H1 (cell line): ENCODE measurements around the gene PRTN3. TPM values are rescaled to one million over a fixed set of nuclear protein-coding genes. Genes with fewer than 3 reads are reported as not detected.

Experiments
- CTCF ChIA-PET: fragments of 300-600 bp; sonication (Branson Sonifier 250); formaldehyde crosslinking; loops from one replicate; lab custom pipeline; 2021; ENCODE audit not compliant: partially characterized antibody; lab: Charles Lee
- POLR2A ChIA-PET: fragments of 300-600 bp; sonication (Branson Sonifier 250); formaldehyde crosslinking; loops from one replicate; lab custom pipeline; 2021; ENCODE audit warnings: inconsistent platforms; ENCODE audit not compliant: partially characterized antibody; lab: Charles Lee
- DNase-seq, 2 experiments: peaks; one replicate each; pipeline versions ENCODE4 v3.0.0 to v3.0.0-alpha.2; 2010 to 2022; ENCODE audit warnings: low spot score in 2 of 2, low read depth in 1 of 2, mixed read lengths in 1 of 2
- FAIRE-seq: peaks from 2 replicates; lab custom pipeline; 2011; peaks lifted over from hg19 to GRCh38; lab: Jason Lieb, UNC
- H2AFZ ChIP-seq: 2 replicates; pipeline ENCODE4 v1.8.1; 2012; ENCODE audit warnings: low read length, inconsistent platforms
- H2AK5ac ChIP-seq: 2 replicates; pipeline ENCODE4 v1.6.1; 2013; ENCODE audit warnings: low read depth, low read length
- H2BK120ac ChIP-seq: replicated peaks from 2 replicates; pipeline ENCODE3; 2013; ENCODE audit warnings: low read depth, low read length, inconsistent platforms
- H2BK12ac ChIP-seq: 2 replicates; pipeline ENCODE4 v1.6.1; 2013; ENCODE audit warnings: low read depth, low read length
- H2BK15ac ChIP-seq: 2 replicates; pipeline ENCODE4 v1.6.1; 2013; ENCODE audit warnings: low read length
- H2BK20ac ChIP-seq: 2 replicates; pipeline ENCODE4 v1.6.1; 2013; ENCODE audit warnings: low read length
- H2BK5ac ChIP-seq: 2 replicates; pipeline ENCODE4 v1.6.1; 2013; ENCODE audit warnings: low read depth, low read length
- H3K14ac ChIP-seq: 2 replicates; pipeline ENCODE4 v1.6.1; 2013; ENCODE audit warnings: inconsistent platforms; ENCODE audit not compliant: insufficient read length
- H3K18ac ChIP-seq: 2 replicates; pipeline ENCODE4 v1.6.1; 2013; ENCODE audit warnings: low read length; ENCODE audit errors: extremely low read depth
- H3K23ac ChIP-seq: 2 replicates; pipeline ENCODE4 v1.6.1; 2013; ENCODE audit warnings: inconsistent platforms; ENCODE audit not compliant: insufficient read length
- H3K23me2 ChIP-seq: 2 replicates; pipeline ENCODE4 v1.6.1; 2013; ENCODE audit warnings: low read depth, low read length
- H3K27ac ChIP-seq: 2 replicates; pipeline ENCODE4 v1.6.1; 2011; ENCODE audit warnings: low read depth, low read length, inconsistent platforms
- H3K27me3 ChIP-seq, 4 experiments: replicated peaks in 1 of 4; 1 replicate in 1 of 4; 2 replicates in 3 of 4; pipeline versions ENCODE4 v1.6.1 to v1.8.1; 2011 to 2013; ENCODE audit warnings: low read length in 3 of 4, mild to moderate bottlenecking in 3 of 4, inconsistent platforms in 2 of 4, mixed read lengths in 2 of 4, moderate library complexity in 1 of 4; ENCODE audit not compliant: control insufficient read depth in 3 of 4, insufficient read depth in 3 of 4; ENCODE audit errors: extremely low read depth in 1 of 4
- H3K36me3 ChIP-seq, 4 experiments: 2 replicates each; pipeline versions ENCODE4 v1.6.1 to v1.8.1; 2011 to 2013; ENCODE audit warnings: mild to moderate bottlenecking in 4 of 4, low read length in 3 of 4, moderate library complexity in 2 of 4, control low read depth in 1 of 4, inconsistent platforms in 1 of 4; ENCODE audit not compliant: insufficient read depth in 4 of 4, control insufficient read depth in 2 of 4
- H3K4ac ChIP-seq: replicated peaks from 2 replicates; pipeline ENCODE3; 2013; ENCODE audit warnings: low read length, low read depth, mixed read lengths, inconsistent platforms; ENCODE audit not compliant: insufficient read length
- H3K4me1 ChIP-seq, 4 experiments: replicated peaks in 1 of 4; 1 replicate in 1 of 4; 2 replicates in 3 of 4; pipeline versions ENCODE4 v1.6.1 to v1.8.1; 2011 to 2013; ENCODE audit warnings: low read length in 3 of 4, inconsistent platforms in 2 of 4, mixed read lengths in 1 of 4; ENCODE audit not compliant: insufficient read depth in 4 of 4, control insufficient read depth in 3 of 4
- H3K4me2 ChIP-seq, 2 experiments: 2 replicates each; pipeline versions ENCODE4 v1.6.1 to v1.8.1; 2011 to 2013; ENCODE audit warnings: low read depth in 2 of 2, low read length in 2 of 2, control low read depth in 1 of 2, inconsistent platforms in 1 of 2, mild to moderate bottlenecking in 1 of 2; ENCODE audit not compliant: insufficient read depth in 1 of 2
- H3K4me3 ChIP-seq, 4 experiments: fragments of 200-600, 300-600 bp in 1 of 4; sonication (generic), shearing (Covaris generic), sonication (Bioruptor Twin) in 1 of 4; 2 replicates each; pipeline versions ENCODE4 v1.5.1 to v1.8.1; 2011 to 2016; ENCODE audit warnings: low read length in 4 of 4, low read depth in 3 of 4, control low read depth in 2 of 4, inconsistent platforms in 2 of 4, mild to moderate bottlenecking in 2 of 4, mixed read lengths in 1 of 4, moderate library complexity in 1 of 4; ENCODE audit not compliant: insufficient read depth in 2 of 4; ENCODE audit errors: extremely low read depth in 1 of 4
- H3K56ac ChIP-seq: replicated peaks from 2 replicates; pipeline ENCODE3; 2013; ENCODE audit warnings: low read depth, mild to moderate bottlenecking, mixed read lengths, low read length, inconsistent platforms; ENCODE audit not compliant: insufficient read length
- H3K79me1 ChIP-seq: 2 replicates; pipeline ENCODE4 v1.6.1; 2013; ENCODE audit warnings: low read depth, low read length, control low read depth
- H3K79me2 ChIP-seq, 2 experiments: 2 replicates each; pipeline versions ENCODE4 v1.6.1 to v1.8.1; 2012 to 2013; ENCODE audit warnings: low read length in 2 of 2, mild to moderate bottlenecking in 2 of 2, inconsistent platforms in 1 of 2; ENCODE audit not compliant: insufficient read depth in 2 of 2, control insufficient read depth in 1 of 2
- H3K9ac ChIP-seq, 4 experiments: replicated peaks in 1 of 4; 1 replicate in 1 of 4; 2 replicates in 3 of 4; pipeline versions ENCODE4 v1.6.1 to v1.8.1; 2011 to 2013; ENCODE audit warnings: low read depth in 3 of 4, low read length in 3 of 4, control low read depth in 2 of 4, mild to moderate bottlenecking in 2 of 4, moderate library complexity in 2 of 4, inconsistent platforms in 1 of 4; ENCODE audit errors: extremely low read depth in 1 of 4
- H3K9me3 ChIP-seq, 2 experiments: 2 replicates each; pipeline versions ENCODE4 v1.6.1 to v1.8.1; 2012 to 2013; ENCODE audit warnings: mild to moderate bottlenecking in 2 of 2, moderate library complexity in 2 of 2, control low read depth in 1 of 2, inconsistent platforms in 1 of 2, low read depth in 1 of 2, low read length in 1 of 2, mixed read lengths in 1 of 2; ENCODE audit not compliant: insufficient read depth in 2 of 2
- H4K20me1 ChIP-seq, 2 experiments: replicated peaks in 1 of 2; 2 replicates each; pipeline versions ENCODE3 to v1.8.1; 2011 to 2013; ENCODE audit warnings: inconsistent platforms in 2 of 2, low read length in 2 of 2, mild to moderate bottlenecking in 1 of 2; ENCODE audit not compliant: insufficient read depth in 2 of 2, control insufficient read depth in 1 of 2
- H4K5ac ChIP-seq: 2 replicates; pipeline ENCODE4 v1.6.1; 2013; ENCODE audit warnings: low read length, low read depth, mixed read lengths, inconsistent platforms; ENCODE audit not compliant: insufficient read length
- H4K8ac ChIP-seq: 2 replicates; pipeline ENCODE4 v1.8.0; 2013; ENCODE audit warnings: mild to moderate bottlenecking, moderate library complexity, low read length, inconsistent platforms; ENCODE audit not compliant: insufficient read depth; ENCODE audit errors: extremely low read depth
- H4K91ac ChIP-seq: replicated peaks from 2 replicates; pipeline ENCODE3; 2013; ENCODE audit warnings: low read length, mixed read lengths, inconsistent platforms; ENCODE audit not compliant: insufficient read length
- ASH2L ChIP-seq: fragments of 200-600, 300-600 bp; sonication (generic); IDR thresholded peaks from one replicate; pipeline ENCODE4 v1.7.1; 2017; ENCODE audit warnings: low read length
- CREB1 ChIP-seq: IDR thresholded peaks from 2 replicates; pipeline ENCODE4 v1.6.1; 2012; ENCODE audit warnings: inconsistent platforms
- EP300 ChIP-seq, 2 experiments: IDR thresholded peaks; 1 replicate in 1 of 2; 2 replicates in 1 of 2; pipeline ENCODE4 v1.6.1; 2011 to 2012; ENCODE audit warnings: low read depth in 2 of 2, low read length in 2 of 2, mild to moderate bottlenecking in 2 of 2, borderline replicate concordance in 1 of 2, inconsistent platforms in 1 of 2, moderate library complexity in 1 of 2
- GABPA ChIP-seq: IDR thresholded peaks from 2 replicates; pipeline ENCODE4 v1.6.1; 2011; ENCODE audit warnings: mild to moderate bottlenecking, low read length, moderate library complexity, borderline replicate concordance; ENCODE audit not compliant: insufficient read depth
- KDM4A ChIP-seq: IDR thresholded peaks from one replicate; pipeline ENCODE4 v1.7.1; 2012; ENCODE audit warnings: low read depth, mild to moderate bottlenecking, moderate library complexity, low read length, inconsistent platforms; ENCODE audit not compliant: severe bottlenecking
- SAP30 ChIP-seq: fragments of 300-600 bp; sonication (generic); IDR thresholded peaks from 2 replicates; pipeline ENCODE4 v1.7.1; 2012; ENCODE audit warnings: low read length, moderate library complexity, mild to moderate bottlenecking, inconsistent platforms; ENCODE audit not compliant: insufficient read depth, insufficient replicate concordance
- SUZ12 ChIP-seq: fragments of 200-600 bp; sonication (generic); IDR thresholded peaks from 2 replicates; pipeline ENCODE4 v1.6.1; 2012; ENCODE audit warnings: mild to moderate bottlenecking, inconsistent platforms, low read length, moderate library complexity, mixed read lengths
- WGBS, 2 experiments: shearing (Covaris generic) in 1 of 2; methylation state at CpG; one replicate each; pipeline versions ENCODE4 v1.1.6 to v1.1.7; 2013 to 2015; ENCODE audit warnings: low lambda C conversion rate in 2 of 2, mixed read lengths in 2 of 2, inconsistent platforms in 1 of 2, low coverage in 1 of 2, missing lambda C conversion rate in 1 of 2; ENCODE audit not compliant: insufficient replicate concordance in 2 of 2, insufficient coverage in 1 of 2, insufficient read length in 1 of 2; ENCODE audit errors: extremely low coverage in 1 of 2, missing lambda C conversion rate in 1 of 2; 5-methylcytosine and 5-hydroxymethylcytosine counted together
- polyA plus RNA-seq, 7 experiments: library from polyadenylated mRNA; depleted of rRNA in 3 of 7; stranded (reverse) in 5 of 7; unstranded in 2 of 7; fragments of >200 nt in 5 of 7; fragments of 200-250 nt in 2 of 7; gene quantifications; 1 replicate in 5 of 7; 2 replicates in 1 of 7; 4 replicates in 1 of 7; pipeline versions ENCODE4 v1.2.1 to v1.2.3, GENCODE V29; 2011 to 2013; ENCODE audit warnings: missing spikeins in 2 of 7, mixed read lengths in 2 of 7
- total RNA-seq: library from RNA; stranded (reverse); fragmentation: NEBNext Ultra II Directional; extraction: Animal tissue kit (Norgen Biotek cat#: 25700); gene quantifications from 2 replicates; pipeline ENCODE4 v1.2.1, GENCODE V29; 2021
- TF ChIP-seq, protein P1 (sequence below): IDR thresholded peaks from 2 replicates; pipeline ENCODE4 v1.6.1; 2012; ENCODE audit warnings: low read length, inconsistent platforms
- TF ChIP-seq, protein P2 (sequence below): IDR thresholded peaks from 2 replicates; pipeline ENCODE4 v1.6.1; 2012; ENCODE audit warnings: inconsistent platforms

PRTN3 gene
- total and polyA plus RNA-seq, 2 of the 8 experiments (the other 6 are each of a cell fraction or from before 2014, with no cell fraction given): 0.39 to 2.1 TPM

DNA sequence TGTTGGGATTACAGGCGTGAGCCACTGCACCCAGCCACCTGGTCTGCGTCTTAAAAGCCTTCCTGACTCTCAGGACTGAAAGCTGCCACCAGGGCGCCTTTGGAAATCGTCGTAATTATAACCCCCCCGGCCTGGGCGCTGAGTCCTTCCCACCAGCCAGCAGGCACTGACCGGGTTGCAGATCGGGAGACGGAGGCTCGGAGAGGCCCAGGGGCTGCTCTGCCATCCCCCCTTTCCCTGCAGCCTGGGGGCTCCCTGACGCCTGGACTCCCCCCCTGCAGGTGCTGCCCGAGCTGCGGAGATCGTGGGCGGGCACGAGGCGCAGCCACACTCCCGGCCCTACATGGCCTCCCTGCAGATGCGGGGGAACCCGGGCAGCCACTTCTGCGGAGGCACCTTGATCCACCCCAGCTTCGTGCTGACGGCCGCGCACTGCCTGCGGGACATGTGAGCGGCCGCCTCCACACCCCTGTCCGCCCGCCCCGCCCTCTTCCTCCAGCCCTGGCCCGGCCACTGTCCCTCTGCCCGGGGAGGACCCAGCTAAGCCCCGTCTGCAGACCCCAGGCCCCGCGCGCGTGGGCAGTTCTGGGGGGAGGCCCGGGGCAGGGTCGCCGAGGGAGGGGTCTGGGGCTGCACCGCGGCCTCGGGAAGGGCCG lies 2.5 kb downstream of the PRTN3 start:
- H4K5ac ChIP-seq: no peak overlapping the region
- H2BK12ac ChIP-seq: no peak overlapping the region; the same call in 1 of the 2 replicates
- H3K23me2 ChIP-seq: peaks cover 6% of the 10 kb centered on the region; the same call in 1 of the 2 replicates
- H3K4me3 ChIP-seq: peak overlapping the region in 3 of 4 experiments; percentile 23 to 53 (median 30); a peak in 5 of 8 replicates
- no peak overlapping the region for H3K14ac ChIP-seq
- no peak overlapping the region for H2BK5ac ChIP-seq
- no peaks in the 10 kb centered on the region for H3K79me1 ChIP-seq
- FAIRE-seq (no peak), DNase-seq (no peak)
- H2BK15ac ChIP-seq: no peak overlapping the region
- no peak overlapping the region for H3K4ac ChIP-seq
- peak overlapping the region; percentile 66 to 84 for H3K4me2 ChIP-seq
- WGBS, 2 experiments: 19% methylated on average over 29 of the region's 46 CpGs; no CpG with 5 or more reads in 1 of the 2 experiments
- peak overlapping the region; percentile 68 for H4K8ac ChIP-seq
- peaks cover 0 to 6% (median 4%) of the 10 kb centered on the region in 4 experiments; a peak in 4 of 7 replicates for H3K4me1 ChIP-seq
- POLR2A ChIA-PET: interaction anchor here (0.6 to 5.4 kb wide), 8 partner anchors 8 to 59 kb away, joined by 3 to 30 read pairs (median 4); no protein-coding TSS in a partner anchor
- no peaks in the 10 kb centered on the region for H3K9me3 ChIP-seq
- H3K18ac ChIP-seq: no peak overlapping the region
- H3K27me3 ChIP-seq: peaks cover 7 to 21% (median 16%) of the 10 kb centered on the region in 4 experiments
- H2BK120ac ChIP-seq: no peak overlapping the region
- H3K36me3 ChIP-seq: no peaks in the 10 kb centered on the region
- H2BK20ac ChIP-seq: no peak overlapping the region
- CTCF ChIA-PET: interaction anchor here (1.0 to 1.3 kb wide), 3 partner anchors 13 to 73 kb away, joined by 3 to 4 read pairs (median 3); no protein-coding TSS in a partner anchor
- H4K91ac ChIP-seq: no peak overlapping the region
- peak overlapping the region; percentile 3; the same call in 1 of the 2 replicates for H2AFZ ChIP-seq
- no peak overlapping the region for H3K9ac ChIP-seq
- no peaks in the 10 kb centered on the region for H4K20me1 ChIP-seq
- H3K56ac ChIP-seq: no peak overlapping the region
- no peak overlapping the region for H2AK5ac ChIP-seq
- no peak overlapping the region for H3K23ac ChIP-seq
- H3K27ac ChIP-seq: no peak overlapping the region
- no peaks in the 10 kb centered on the region for H3K79me2 ChIP-seq
- peak; percentile 36; the same call in 1 of the 2 replicates for TF ChIP-seq SUZ12
- TF ChIP-seq EP300 (IDR thresholded peaks at IDR 0.05; ENCODE audit: borderline replicate concordance in 1 of 2, low read depth in 2 of 2, low read length in 2 of 2): no peak
- TF ChIP-seq, protein P1, sequence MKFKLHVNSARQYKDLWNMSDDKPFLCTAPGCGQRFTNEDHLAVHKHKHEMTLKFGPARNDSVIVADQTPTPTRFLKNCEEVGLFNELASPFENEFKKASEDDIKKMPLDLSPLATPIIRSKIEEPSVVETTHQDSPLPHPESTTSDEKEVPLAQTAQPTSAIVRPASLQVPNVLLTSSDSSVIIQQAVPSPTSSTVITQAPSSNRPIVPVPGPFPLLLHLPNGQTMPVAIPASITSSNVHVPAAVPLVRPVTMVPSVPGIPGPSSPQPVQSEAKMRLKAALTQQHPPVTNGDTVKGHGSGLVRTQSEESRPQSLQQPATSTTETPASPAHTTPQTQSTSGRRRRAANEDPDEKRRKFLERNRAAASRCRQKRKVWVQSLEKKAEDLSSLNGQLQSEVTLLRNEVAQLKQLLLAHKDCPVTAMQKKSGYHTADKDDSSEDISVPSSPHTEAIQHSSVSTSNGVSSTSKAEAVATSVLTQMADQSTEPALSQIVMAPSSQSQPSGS: no peak
- TF ChIP-seq GABPA: no peak
- TF ChIP-seq, protein P2, sequence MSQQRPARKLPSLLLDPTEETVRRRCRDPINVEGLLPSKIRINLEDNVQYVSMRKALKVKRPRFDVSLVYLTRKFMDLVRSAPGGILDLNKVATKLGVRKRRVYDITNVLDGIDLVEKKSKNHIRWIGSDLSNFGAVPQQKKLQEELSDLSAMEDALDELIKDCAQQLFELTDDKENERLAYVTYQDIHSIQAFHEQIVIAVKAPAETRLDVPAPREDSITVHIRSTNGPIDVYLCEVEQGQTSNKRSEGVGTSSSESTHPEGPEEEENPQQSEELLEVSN: peak; percentile 83
- TF ChIP-seq CREB1: no peak
- no peak for TF ChIP-seq SAP30
- peak; percentile 73 for TF ChIP-seq KDM4A
- TF ChIP-seq ASH2L: peak; percentile 30
